Stimulated activated CD4-positive, alpha-beta T cell treated with anti-CD3 and anti-CD28 coated beads, TNF-alpha, amount 100 ng/mL, for 24 hours (primary cell): ENCODE results near the gene FOSL1.
"Not testable (repeated sequence)": the region's sequence is repeated elsewhere in the genome, so short reads cannot be mapped to it uniquely, and the experiment has no call there.

Experiments used
- DNase-seq, 3 experiments: peaks; one replicate each; pipeline ENCODE4 v3.0.0-alpha.2; 2020; ENCODE audit warnings: low read depth in 3 of 3

FOSL1 gene

DNA sequence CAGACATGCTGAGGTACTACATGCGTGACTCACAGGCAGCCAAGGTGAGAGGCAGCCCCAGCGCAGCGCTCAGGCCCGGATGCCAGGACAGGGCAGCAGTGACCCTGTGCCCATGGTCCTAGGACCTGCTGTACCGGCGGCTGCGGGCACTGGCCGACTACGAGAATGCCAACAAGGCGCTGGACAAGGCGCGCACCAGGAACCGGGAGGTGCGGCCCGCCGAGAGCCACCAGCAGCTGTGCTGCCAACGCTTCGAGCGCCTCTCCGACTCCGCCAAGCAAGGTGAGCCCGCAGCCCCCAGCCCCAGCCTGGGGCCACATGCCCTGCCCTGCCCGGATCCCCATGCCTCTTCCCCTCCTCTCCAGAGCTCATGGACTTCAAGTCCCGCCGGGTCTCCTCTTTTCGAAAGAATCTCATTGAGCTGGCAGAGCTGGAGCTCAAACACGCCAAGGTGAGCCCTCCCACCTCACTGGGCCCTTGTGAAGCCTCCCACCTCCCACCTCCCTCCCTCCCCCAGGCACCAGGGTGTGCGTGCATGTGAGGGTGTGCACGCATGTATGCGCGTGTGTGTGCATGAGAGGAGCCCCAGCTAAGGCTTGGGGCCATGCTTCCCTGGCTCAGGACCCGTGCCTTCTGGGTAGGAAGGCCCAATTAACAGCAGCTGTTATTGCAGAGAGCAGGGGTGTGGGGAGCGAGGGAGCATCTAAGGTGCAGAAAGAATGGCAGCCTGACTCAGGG is 47.5 kb downstream of the FOSL1 start:
- DNase-seq: no peak

DNA sequence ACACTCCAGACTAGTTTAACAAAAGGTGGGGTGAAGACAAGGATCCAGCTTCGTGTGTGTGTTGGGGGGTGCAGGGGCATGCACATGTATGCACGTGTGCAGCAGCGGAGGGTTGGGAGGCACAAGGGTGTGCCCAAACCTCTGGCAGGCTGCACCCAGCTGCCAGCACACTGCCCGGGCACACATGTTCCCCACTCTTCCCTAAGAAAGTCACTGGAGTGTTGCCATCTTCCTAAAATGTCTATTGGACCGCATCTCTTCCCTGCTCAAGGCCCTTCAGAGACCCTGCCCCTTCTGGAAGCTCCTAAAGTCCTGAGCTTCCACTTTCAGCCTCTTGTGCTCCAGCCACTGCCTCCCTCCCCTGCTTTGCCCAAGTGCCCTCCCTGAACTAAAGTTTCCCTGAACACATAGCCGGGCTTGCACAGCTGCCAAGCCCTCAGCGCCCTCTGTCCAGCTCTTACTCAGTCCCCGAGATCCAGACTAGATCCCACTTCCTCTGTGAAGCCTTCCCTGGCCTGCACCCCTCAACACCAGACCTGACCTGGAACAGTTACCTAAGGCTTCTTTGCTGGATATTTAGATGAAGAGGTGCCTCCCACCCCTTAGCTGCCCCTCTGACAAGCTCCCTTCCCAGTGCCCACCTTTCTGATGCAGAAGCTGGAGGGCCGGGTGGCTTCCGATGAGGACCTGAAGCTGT is 48.2 kb downstream of the FOSL1 start:
- DNase-seq: no peak

GRCh38 chr11:65851083-65851579 is 49.1 kb downstream of the FOSL1 start:
- DNase-seq: no peak

- no peak for DNase-seq
Observed at GRCh38 chr11:65850217-65851082, 49.7 kb downstream of the FOSL1 start.

DNA sequence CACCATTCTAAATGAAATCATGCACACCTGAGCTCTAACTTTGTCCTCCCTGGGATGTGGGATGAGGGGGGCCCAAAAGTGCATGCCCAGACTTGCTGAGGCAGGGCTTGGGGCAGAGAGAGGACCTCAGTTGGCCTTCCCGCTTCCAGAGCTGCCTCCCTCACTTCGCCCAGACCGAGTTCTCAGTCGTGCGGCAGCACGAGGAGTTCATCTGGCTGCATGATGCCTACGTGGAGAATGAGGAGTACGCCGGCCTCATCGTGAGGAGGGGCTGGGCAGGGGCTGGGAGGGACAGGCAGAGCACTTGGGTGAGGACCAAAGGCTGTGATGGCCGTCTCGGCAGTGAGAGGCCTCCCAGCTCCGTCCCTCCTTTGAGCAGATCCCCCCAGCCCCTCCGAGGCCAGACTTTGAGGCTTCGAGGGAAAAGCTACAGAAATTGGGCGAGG is 50.4 kb downstream of the FOSL1 start:
- DNase-seq: no peak

- no peak for DNase-seq
Observed at GRCh38 chr11:65849366-65849765, 50.8 kb downstream of the FOSL1 start.

DNA sequence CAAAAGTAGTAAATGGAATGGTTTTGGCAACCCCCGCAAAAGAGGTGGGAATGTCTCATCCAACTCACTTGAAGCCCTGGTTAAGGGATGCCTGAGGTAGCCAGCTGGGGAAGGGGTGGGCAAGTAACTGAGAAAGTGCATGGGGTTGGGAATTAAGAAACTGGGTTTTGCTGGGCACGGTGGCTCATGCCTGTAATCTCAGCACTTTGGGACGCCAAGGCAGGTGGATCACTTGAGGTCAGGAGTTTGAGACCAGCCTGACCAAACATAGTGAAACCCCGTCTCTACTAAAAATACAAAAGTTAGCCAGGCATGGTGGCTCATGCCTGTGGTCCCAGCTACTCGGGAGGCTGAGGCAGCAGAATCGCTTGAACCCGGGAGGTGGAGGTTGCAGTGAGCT is 51.5 kb downstream of the FOSL1 start:
- DNase-seq: not testable (repeated sequence)

DNA sequence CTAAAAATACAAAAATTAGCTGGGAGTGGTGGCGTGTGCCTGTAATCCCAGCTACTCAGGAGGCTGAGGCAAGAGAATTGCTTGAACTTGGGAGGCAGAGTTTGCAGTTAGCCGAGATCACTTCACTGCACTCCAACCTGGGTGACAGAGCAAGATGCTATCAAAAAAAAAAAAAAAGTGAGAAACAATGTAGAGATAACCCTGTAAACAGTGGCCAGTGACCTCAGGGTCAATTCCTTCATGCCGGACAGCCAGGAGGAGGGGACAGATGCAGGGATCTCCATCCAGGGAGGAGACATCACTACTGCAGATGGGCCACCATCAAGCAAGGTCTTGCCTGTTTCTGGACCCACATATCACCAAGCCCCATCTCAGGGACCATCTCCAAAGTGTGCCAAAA is 52.4 kb downstream of the FOSL1 start:
- DNase-seq: no peak

- DNase-seq: no peak
Observed at GRCh38 chr11:65844231-65844872, 55.8 kb downstream of the FOSL1 start.

DNA sequence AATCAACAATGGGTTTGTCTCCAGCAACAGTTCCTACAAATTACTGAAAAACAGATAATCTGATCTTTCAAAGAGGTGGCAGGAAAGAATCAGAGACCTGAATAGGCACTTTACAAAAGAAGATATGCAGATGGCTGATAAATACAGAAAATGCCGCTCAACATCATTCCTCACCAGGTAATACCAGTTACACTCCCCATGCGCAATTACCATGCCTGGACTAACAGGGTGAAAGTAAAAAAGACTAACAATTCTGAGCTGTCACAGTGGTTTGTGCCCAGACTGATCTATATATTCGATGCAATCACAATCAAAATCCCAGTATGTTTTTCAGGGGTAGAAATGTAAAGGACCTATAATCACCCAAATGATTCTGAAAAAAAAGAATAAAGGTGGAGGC is 56.4 kb downstream of the FOSL1 start:
- DNase-seq: no peak

GRCh38 chr11:65842144-65842543 is 58.0 kb downstream of the FOSL1 start:
- no peak for DNase-seq
